Measurements from ENCODE around the gene PEX10.

Gene PEX10

DNA sequence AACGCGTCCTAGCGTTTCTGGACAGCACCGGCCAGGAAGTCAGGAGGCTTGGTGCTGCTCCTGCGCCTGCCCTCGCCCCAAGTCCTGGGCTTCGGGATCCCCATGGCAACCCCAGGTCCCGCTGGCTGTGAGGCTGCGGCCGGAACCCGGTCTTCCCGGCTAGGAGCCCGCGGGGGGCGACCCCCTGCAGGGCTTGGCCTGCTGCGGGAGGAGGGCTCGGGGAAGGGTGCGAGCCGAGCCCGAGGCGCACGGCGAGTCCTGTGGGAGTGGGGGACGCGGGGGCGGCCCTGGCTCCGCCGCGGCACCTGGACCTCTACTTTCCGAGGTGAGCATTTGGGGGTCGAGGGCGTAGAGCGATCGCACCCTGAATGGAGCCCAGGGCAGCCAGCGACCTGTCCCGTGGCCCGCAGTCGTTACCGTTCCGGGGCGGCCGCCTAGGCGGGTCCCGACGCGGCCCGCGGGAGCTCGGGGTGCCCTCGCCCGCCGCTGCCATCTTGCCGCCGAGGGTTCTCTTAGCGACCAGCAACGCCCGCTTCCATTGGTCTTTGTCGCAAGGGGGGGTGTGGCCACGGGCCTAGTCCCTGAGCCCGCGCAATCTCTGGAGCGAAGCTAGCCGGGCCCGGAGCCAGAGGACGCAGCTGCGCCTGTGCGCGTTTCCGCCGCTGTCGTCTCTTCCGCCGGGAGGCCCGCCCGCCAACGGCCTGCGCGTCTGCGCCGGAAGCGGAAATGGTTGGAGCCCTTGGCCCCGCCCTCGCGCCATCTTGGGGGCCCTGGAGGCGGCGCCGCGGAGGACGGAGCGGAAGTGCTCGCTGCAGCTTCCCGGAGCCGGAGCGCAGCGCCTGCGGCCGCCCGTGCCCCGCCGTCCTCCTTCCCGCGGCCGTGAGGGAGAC lies 21.1 kb downstream of the PEX10 start, which contains the start of the genes MORN1 and RER1:
MORN1 (minus strand) TSS at position 514 of the 890 bp plus-strand sequence; CDS start at position 493, 21 bp downstream.
RER1 (plus strand) TSS at position 801 of the 890 bp plus-strand sequence. CDS start 3,950 bp downstream, outside the sequence.
- H3K4me3 ChIP-seq (ENCODE audit: low read depth, low read length): peak within 1 kb of the TSS; percentile 75
- TF ChIP-seq POLR2A (IDR thresholded peaks at IDR 0.05; ENCODE audit: extremely low read depth, insufficient read length): peak; percentile 69
- TF ChIP-seq, protein P1, sequence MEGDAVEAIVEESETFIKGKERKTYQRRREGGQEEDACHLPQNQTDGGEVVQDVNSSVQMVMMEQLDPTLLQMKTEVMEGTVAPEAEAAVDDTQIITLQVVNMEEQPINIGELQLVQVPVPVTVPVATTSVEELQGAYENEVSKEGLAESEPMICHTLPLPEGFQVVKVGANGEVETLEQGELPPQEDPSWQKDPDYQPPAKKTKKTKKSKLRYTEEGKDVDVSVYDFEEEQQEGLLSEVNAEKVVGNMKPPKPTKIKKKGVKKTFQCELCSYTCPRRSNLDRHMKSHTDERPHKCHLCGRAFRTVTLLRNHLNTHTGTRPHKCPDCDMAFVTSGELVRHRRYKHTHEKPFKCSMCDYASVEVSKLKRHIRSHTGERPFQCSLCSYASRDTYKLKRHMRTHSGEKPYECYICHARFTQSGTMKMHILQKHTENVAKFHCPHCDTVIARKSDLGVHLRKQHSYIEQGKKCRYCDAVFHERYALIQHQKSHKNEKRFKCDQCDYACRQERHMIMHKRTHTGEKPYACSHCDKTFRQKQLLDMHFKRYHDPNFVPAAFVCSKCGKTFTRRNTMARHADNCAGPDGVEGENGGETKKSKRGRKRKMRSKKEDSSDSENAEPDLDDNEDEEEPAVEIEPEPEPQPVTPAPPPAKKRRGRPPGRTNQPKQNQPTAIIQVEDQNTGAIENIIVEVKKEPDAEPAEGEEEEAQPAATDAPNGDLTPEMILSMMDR (IDR thresholded peaks at IDR 0.05; ENCODE audit: low read depth, low read length): no peak
- DNase-seq (ENCODE audit: low read depth): peak; percentile 98

DNA sequence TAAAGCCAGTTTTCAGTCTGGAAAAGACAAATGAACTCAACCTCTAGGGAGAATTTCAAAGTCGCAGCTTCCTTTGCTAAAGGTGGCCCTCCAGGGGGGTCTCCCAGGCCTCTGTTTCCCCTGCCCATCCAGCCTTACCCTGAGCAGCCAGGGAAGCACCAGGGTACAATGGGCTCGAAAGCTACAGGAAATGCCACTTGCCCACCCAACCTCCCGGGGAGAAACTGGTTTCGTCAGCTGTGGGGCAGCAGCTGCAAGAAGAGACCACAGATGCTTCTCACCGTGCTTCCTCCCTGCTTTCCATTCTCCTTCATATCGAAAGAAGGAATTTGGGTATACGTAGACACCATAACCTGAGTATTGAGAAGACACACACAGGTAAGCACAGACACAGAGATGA lies 22.7 kb downstream of the PEX10 start:
- no peak for DNase-seq (ENCODE audit: low read depth)
- H3K4me3 ChIP-seq (ENCODE audit: low read depth, low read length): no peak overlapping the region
- TF ChIP-seq, protein P1 (IDR thresholded peaks at IDR 0.05; ENCODE audit: low read depth, low read length): no peak
- TF ChIP-seq MYC (IDR thresholded peaks at IDR 0.05; ENCODE audit: low read depth, low read length) (no peak), POLR2A (IDR thresholded peaks at IDR 0.05; ENCODE audit: extremely low read depth, insufficient read length) (no peak)
- TF ChIP-seq, protein P2, sequence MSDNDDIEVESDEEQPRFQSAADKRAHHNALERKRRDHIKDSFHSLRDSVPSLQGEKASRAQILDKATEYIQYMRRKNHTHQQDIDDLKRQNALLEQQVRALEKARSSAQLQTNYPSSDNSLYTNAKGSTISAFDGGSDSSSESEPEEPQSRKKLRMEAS (IDR thresholded peaks at IDR 0.05; ENCODE audit: low read depth, low read length): no peak

GRCh38 chr1:2388004-2388913 lies 24.1 kb downstream of the PEX10 start:
- H3K4me3 ChIP-seq (ENCODE audit: low read depth, low read length): no peak overlapping the region
- TF ChIP-seq POLR2A (IDR thresholded peaks at IDR 0.05; ENCODE audit: extremely low read depth, insufficient read length) (no peak), MYC (IDR thresholded peaks at IDR 0.05; ENCODE audit: low read depth, low read length) (no peak)
- TF ChIP-seq, protein P2 (IDR thresholded peaks at IDR 0.05; ENCODE audit: low read depth, low read length): no peak
- TF ChIP-seq, protein P1 (IDR thresholded peaks at IDR 0.05; ENCODE audit: low read depth, low read length): no peak
- DNase-seq (ENCODE audit: low read depth): no peak

- DNase-seq (ENCODE audit: low read depth): no peak
- H3K4me3 ChIP-seq (ENCODE audit: low read depth, low read length): no peak overlapping the region
- TF ChIP-seq, protein P1 (IDR thresholded peaks at IDR 0.05; ENCODE audit: low read depth, low read length): no peak
- TF ChIP-seq POLR2A (IDR thresholded peaks at IDR 0.05; ENCODE audit: extremely low read depth, insufficient read length) (no peak), MYC (IDR thresholded peaks at IDR 0.05; ENCODE audit: low read depth, low read length) (no peak)
- TF ChIP-seq, protein P2 (IDR thresholded peaks at IDR 0.05; ENCODE audit: low read depth, low read length): no peak
These were observed 25.4 kb downstream of the PEX10 start for GRCh38 chr1:2386636-2387611.
